NCI-H2107 (cell line): ENCODE measurements around the gene TK1.

Source experiments
- DNase-seq: peaks from one replicate; lab custom pipeline; 2025; lab: John Stamatoyannopoulos, UW

The TK1 gene

GRCh38 chr17:78133971-78134898 is 52.6 kb downstream of the TK1 start:
- DNase-seq, result no peak

- DNase-seq, result no peak
These were observed 53.5 kb downstream of the TK1 start for GRCh38 chr17:78133179-78133951.

GRCh38 chr17:78132767-78133178 is 54.1 kb downstream of the TK1 start:
- DNase-seq, result no peak

- no peak for DNase-seq
These were observed 54.7 kb downstream of the TK1 start for GRCh38 chr17:78132084-78132676.

GRCh38 chr17:78131172-78132083 is 55.4 kb downstream of the TK1 start:
- DNase-seq, result no peak

GRCh38 chr17:78130437-78131101 is 56.3 kb downstream of the TK1 start, which contains the start of gene TMC8:
TSS of gene TMC8 (plus strand) at chr17:78130771. CDS start at chr17:78131589, 818 bp downstream.
- DNase-seq, result no peak

- no peak for DNase-seq
These were observed 56.8 kb downstream of the TK1 start for GRCh38 chr17:78130090-78130436.

- DNase-seq, result no peak
These were observed 57.3 kb downstream of the TK1 start for GRCh38 chr17:78129351-78130089.

- no peak for DNase-seq
These were observed 58.1 kb downstream of the TK1 start, which contains the start of gene TMC6 for GRCh38 chr17:78128551-78129350. TSS of gene TMC6 (minus strand) at chr17:78128755. CDS start at chr17:78126832, 1,923 bp downstream.

GRCh38 chr17:78127888-78128550 is 58.8 kb downstream of the TK1 start:
- no peak for DNase-seq

GRCh38 chr17:78127239-78127887 is 59.5 kb downstream of the TK1 start:
- no peak for DNase-seq

GRCh38 chr17:78126895-78127238 is 60.0 kb downstream of the TK1 start:
- no peak for DNase-seq

GRCh38 chr17:78125976-78126894 is 60.6 kb downstream of the TK1 start:
- no peak for DNase-seq

GRCh38 chr17:78125138-78125913 is 61.5 kb downstream of the TK1 start:
- no peak for DNase-seq

GRCh38 chr17:78124836-78125137 is 62.1 kb downstream of the TK1 start:
- DNase-seq, result no peak
